ENCODE data around the gene MINAR1. TPM values are rescaled to one million over a fixed set of nuclear protein-coding genes. Genes with fewer than 3 reads are reported as not detected.

MINAR1 gene
- total RNA-seq, 1 donor from 2014 or later = 1.9 TPM

DNA sequence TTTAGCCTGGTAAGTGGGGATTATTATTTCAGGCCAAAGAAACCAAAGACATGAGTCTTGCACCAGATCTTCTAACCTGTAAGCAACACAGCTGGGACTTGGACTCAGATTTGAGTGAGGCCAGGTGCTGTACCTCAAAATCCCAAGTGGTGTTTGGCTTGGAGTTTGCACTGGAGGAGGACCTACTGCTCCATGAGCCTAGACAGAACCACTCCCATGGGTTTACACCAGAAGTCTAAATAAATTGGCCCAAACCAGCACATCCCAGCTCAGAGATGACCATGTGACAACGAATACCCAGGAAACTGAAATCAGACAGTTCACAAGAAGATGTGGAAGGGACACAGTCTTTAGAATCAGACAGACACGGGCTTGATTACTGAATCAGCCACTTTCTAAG lies 47.5 kb downstream of the MINAR1 start:
- H3K4me1 Mint-ChIP-seq = no peaks in the 10 kb centered on the region
- DNase-seq (ENCODE audit: low read depth, low spot score) = no peak
- no peaks in the 10 kb centered on the region for H3K27me3 Mint-ChIP-seq (ENCODE audit: low read depth)
- H3K36me3 Mint-ChIP-seq (ENCODE audit: low read depth) = no peaks in the 10 kb centered on the region
- peaks cover 3% of the 10 kb centered on the region for H3K9me3 Mint-ChIP-seq
- H3K4me3 Mint-ChIP-seq = no peak overlapping the region
- no peak for TF ChIP-seq CTCF (conservative IDR thresholded peaks at IDR 0.05)
- H3K27ac Mint-ChIP-seq (ENCODE audit: unreplicated experiment) = no peak overlapping the region

DNA sequence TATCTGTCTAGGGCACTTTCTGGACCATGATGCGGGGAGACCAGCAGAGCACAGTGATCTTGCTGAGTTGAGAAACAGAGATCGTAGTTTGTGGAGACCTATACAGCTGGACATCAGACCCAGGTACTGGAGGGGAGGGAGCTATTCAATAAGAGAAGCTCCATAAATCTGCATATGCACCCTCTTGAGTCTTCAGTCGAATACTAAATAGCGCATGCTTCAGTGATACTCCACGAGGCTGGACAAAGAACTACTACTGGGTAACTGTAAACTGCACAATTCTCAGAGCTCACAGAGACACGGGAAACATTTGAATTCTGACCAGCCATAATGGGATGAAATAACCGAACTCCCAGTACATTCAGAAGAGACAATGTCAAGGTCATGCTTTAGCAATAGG lies 49.7 kb downstream of the MINAR1 start:
- H3K27ac Mint-ChIP-seq (ENCODE audit: unreplicated experiment) = no peak overlapping the region
- no peaks in the 10 kb centered on the region for H3K27me3 Mint-ChIP-seq (ENCODE audit: low read depth)
- no peak overlapping the region for H3K4me3 Mint-ChIP-seq
- no peak for TF ChIP-seq CTCF (conservative IDR thresholded peaks at IDR 0.05)
- H3K4me1 Mint-ChIP-seq = no peaks in the 10 kb centered on the region
- no peaks in the 10 kb centered on the region for H3K36me3 Mint-ChIP-seq (ENCODE audit: low read depth)
- H3K9me3 Mint-ChIP-seq = peaks cover 3% of the 10 kb centered on the region
- DNase-seq (ENCODE audit: low read depth, low spot score) = no peak

Other genes with a start within 250 kb of the MINAR1 start
- gene ANKRD34C, start 149.6 kb upstream of the MINAR1 start, total RNA-seq = not detected in 2 replicates
- gene TMED3, start 121.2 kb upstream of the MINAR1 start, total RNA-seq = 34.4 and 35.8 TPM in 2 replicates

All from neural crest cell (in vitro differentiated cells).